NCI-H1930 (cell line): ENCODE data around the gene EGLN3.

ENCODE experiments used
- DNase-seq, 2 experiments: peaks; one replicate each; lab custom pipeline; 2025; lab: John Stamatoyannopoulos, UW

Gene EGLN3

GRCh38 chr14:33962016-33962415 lies 11.1 kb upstream of the EGLN3 start:
- DNase-seq: no peak

GRCh38 chr14:33959692-33960151 lies 8.8 kb upstream of the EGLN3 start:
- no peak for DNase-seq

GRCh38 chr14:33958605-33959226 lies 7.8 kb upstream of the EGLN3 start:
- DNase-seq: no peak

- no peak for DNase-seq
Observed at GRCh38 chr14:33957993-33958392, 7.1 kb upstream of the EGLN3 start.

GRCh38 chr14:33957299-33957698 lies 6.4 kb upstream of the EGLN3 start:
- no peak for DNase-seq

- no peak for DNase-seq
Observed at GRCh38 chr14:33956640-33957039, 5.8 kb upstream of the EGLN3 start.

- no peak for DNase-seq
Observed at GRCh38 chr14:33954016-33954598, 3.2 kb upstream of the EGLN3 start.

GRCh38 chr14:33952541-33952940 lies 1.7 kb upstream of the EGLN3 start:
- DNase-seq: no peak

- no peak for DNase-seq
Observed at GRCh38 chr14:33951183-33951840, 438 bp upstream of the EGLN3 start.

- DNase-seq: no peak
Observed at GRCh38 chr14:33949411-33949893, 1.4 kb downstream of the EGLN3 start.

GRCh38 chr14:33948869-33949408 lies 1.9 kb downstream of the EGLN3 start:
- DNase-seq: no peak

GRCh38 chr14:33948145-33948868 lies 2.6 kb downstream of the EGLN3 start:
- no peak for DNase-seq

- no peak for DNase-seq
Observed at GRCh38 chr14:33946679-33947476, 4.0 kb downstream of the EGLN3 start.

- no peak for DNase-seq
Observed at GRCh38 chr14:33945210-33946088, 5.4 kb downstream of the EGLN3 start.

GRCh38 chr14:33943096-33943883 lies 7.6 kb downstream of the EGLN3 start:
- DNase-seq: peak in 1 of 2 experiments; percentile 8

- DNase-seq: no peak
Observed at GRCh38 chr14:33941718-33942117, 9.2 kb downstream of the EGLN3 start.

GRCh38 chr14:33940561-33941011 lies 10.3 kb downstream of the EGLN3 start:
- no peak for DNase-seq

GRCh38 chr14:33938131-33938949 lies 12.5 kb downstream of the EGLN3 start:
- no peak for DNase-seq

- no peak for DNase-seq
Observed at GRCh38 chr14:33936391-33936790, 14.5 kb downstream of the EGLN3 start.
